Measurements from ENCODE around the gene STAM.

- TF ChIP-seq SIX5 (IDR thresholded peaks at IDR 0.05; ENCODE audit: borderline replicate concordance in 1 of 2, insufficient read depth in 1 of 2, low read depth in 1 of 2, low read length in 2 of 2) (no peak), SIN3B (IDR thresholded peaks at IDR 0.05; ENCODE audit: low read depth) (no peak), JUN (IDR thresholded peaks at IDR 0.05; ENCODE audit: borderline replicate concordance, low read depth, low read length) (no peak), JUN (CRISPR knock-in tag; IDR thresholded peaks at IDR 0.05; ENCODE audit: borderline replicate concordance) (no peak), ZBTB12 (CRISPR knock-in tag; IDR thresholded peaks at IDR 0.05) (no peak), ELF4 (CRISPR knock-in tag; IDR thresholded peaks at IDR 0.05) (no peak), CTCF (IDR thresholded peaks at IDR 0.05 in 2 of 3, conservative IDR thresholded peaks at IDR 0.05 in 1 of 3; ENCODE audit: insufficient read depth in 2 of 3, low read depth in 1 of 3, low read length in 3 of 3) (no peak), MAX (CRISPR knock-in tag; IDR thresholded peaks at IDR 0.05) (no peak), REST (IDR thresholded peaks at IDR 0.05; ENCODE audit: borderline replicate concordance) (no peak), REST (CRISPR knock-in tag; IDR thresholded peaks at IDR 0.05; ENCODE audit: low read depth) (no peak)
Observed at GRCh38 chr10:17660921-17661320, 17.0 kb downstream of the STAM start.
